ENCODE data around the gene ZNRD2. TPM values are rescaled to one million over a fixed set of nuclear protein-coding genes. Genes with fewer than 3 reads are reported as not detected.

ZNRD2 gene
- total and polyA plus RNA-seq, 2 donors, result 38.0 to 40.7 TPM

GRCh38 chr11:65615950-65616574, 45.8 kb downstream of the ZNRD2 start:
- no peak for DNase-seq (ENCODE audit: low read depth in 6 of 9, low spot score in 9 of 9)
- peaks cover 32 to 43% of the 10 kb centered on the region in 2 donors for H3K4me1 ChIP-seq (ENCODE audit: control insufficient read depth in 2 of 2, insufficient read depth in 2 of 2, low read length in 2 of 2)
- H3K4me3 ChIP-seq (ENCODE audit: low read length in 2 of 2), result peak overlapping the region; percentile 86 to 87
- WGBS, result 2% methylated on average over 50 of the region's 50 CpGs
- peaks cover 51 to 61% of the 10 kb centered on the region in 2 donors for H3K36me3 ChIP-seq (ENCODE audit: control insufficient read depth in 2 of 2, insufficient read depth in 2 of 2, low read length in 1 of 2)
- H3K27ac ChIP-seq (ENCODE audit: low read depth in 1 of 2, low read length in 1 of 2), result peak overlapping the region; percentile 94 to 97
- no peaks in the 10 kb centered on the region for H3K27me3 ChIP-seq (ENCODE audit: control insufficient read depth in 2 of 2, insufficient read depth in 1 of 2, low read length in 1 of 2)
- H3K9me3 ChIP-seq (ENCODE audit: control insufficient read depth in 2 of 2, insufficient read depth in 1 of 2, low read length in 1 of 2), result peaks cover 0 to 3% of the 10 kb centered on the region in 2 donors

- peaks cover 29 to 38% of the 10 kb centered on the region in 2 donors for H3K4me1 ChIP-seq (ENCODE audit: control insufficient read depth in 2 of 2, insufficient read depth in 2 of 2, low read length in 2 of 2)
- peaks cover 0 to 3% of the 10 kb centered on the region in 2 donors for H3K9me3 ChIP-seq (ENCODE audit: control insufficient read depth in 2 of 2, insufficient read depth in 1 of 2, low read length in 1 of 2)
- H3K27ac ChIP-seq (ENCODE audit: low read depth in 1 of 2, low read length in 1 of 2), result peak overlapping the region in 1 of 2 donors; percentile 53
- H3K36me3 ChIP-seq (ENCODE audit: control insufficient read depth in 2 of 2, insufficient read depth in 2 of 2, low read length in 1 of 2), result peaks cover 56 to 62% of the 10 kb centered on the region in 2 donors
- H3K27me3 ChIP-seq (ENCODE audit: control insufficient read depth in 2 of 2, insufficient read depth in 1 of 2, low read length in 1 of 2), result no peaks in the 10 kb centered on the region
- H3K4me3 ChIP-seq (ENCODE audit: low read length in 2 of 2), result peak overlapping the region; percentile 86 to 87
- 82% methylated on average over 10 of the region's 10 CpGs for WGBS
- no peak for DNase-seq (ENCODE audit: low read depth in 6 of 9, low spot score in 9 of 9)
Measured at GRCh38 chr11:65616575-65617001, 46.3 kb downstream of the ZNRD2 start.

- Histone ChIP-seq H3K4me1 (ENCODE audit: control insufficient read depth in 2 of 2, insufficient read depth in 2 of 2, low read length in 2 of 2) (peaks cover 23 to 31% of the 10 kb centered on the region in 2 donors), H3K9me3 (ENCODE audit: control insufficient read depth in 2 of 2, insufficient read depth in 1 of 2, low read length in 1 of 2) (peaks cover 0 to 3% of the 10 kb centered on the region in 2 donors), H3K27me3 (ENCODE audit: control insufficient read depth in 2 of 2, insufficient read depth in 1 of 2, low read length in 1 of 2) (no peaks in the 10 kb centered on the region), H3K27ac (ENCODE audit: low read depth in 1 of 2, low read length in 1 of 2) (no peak overlapping the region), H3K4me3 (ENCODE audit: low read length in 2 of 2) (peak overlapping the region in 1 of 2 donors; percentile 86), H3K36me3 (ENCODE audit: control insufficient read depth in 2 of 2, insufficient read depth in 2 of 2, low read length in 1 of 2) (peaks cover 62% of the 10 kb centered on the region in 2 donors)
- WGBS, result 95% methylated on average over 17 of the region's 17 CpGs
- DNase-seq (ENCODE audit: low read depth in 6 of 9, low spot score in 9 of 9), result no peak
Measured at GRCh38 chr11:65617136-65617850, 47.0 kb downstream of the ZNRD2 start.

- H3K27me3 ChIP-seq (ENCODE audit: control insufficient read depth in 2 of 2, insufficient read depth in 1 of 2, low read length in 1 of 2), result no peaks in the 10 kb centered on the region
- no peak for DNase-seq (ENCODE audit: low read depth in 6 of 9, low spot score in 9 of 9)
- H3K9me3 ChIP-seq (ENCODE audit: control insufficient read depth in 2 of 2, insufficient read depth in 1 of 2, low read length in 1 of 2), result peaks cover 0 to 3% of the 10 kb centered on the region in 2 donors
- H3K36me3 ChIP-seq (ENCODE audit: control insufficient read depth in 2 of 2, insufficient read depth in 2 of 2, low read length in 1 of 2), result peaks cover 60 to 61% of the 10 kb centered on the region in 2 donors
- no peak overlapping the region for H3K4me3 ChIP-seq (ENCODE audit: low read length in 2 of 2)
- WGBS, result 97% methylated on average over 33 of the region's 33 CpGs
- peaks cover 14 to 22% of the 10 kb centered on the region in 2 donors for H3K4me1 ChIP-seq (ENCODE audit: control insufficient read depth in 2 of 2, insufficient read depth in 2 of 2, low read length in 2 of 2)
- H3K27ac ChIP-seq (ENCODE audit: low read depth in 1 of 2, low read length in 1 of 2), result no peak overlapping the region
Measured at GRCh38 chr11:65617990-65618751, 47.9 kb downstream of the ZNRD2 start.

GRCh38 chr11:65618763-65619162, 48.5 kb downstream of the ZNRD2 start:
- 98% methylated on average over 14 of the region's 14 CpGs for WGBS
- Histone ChIP-seq H3K9me3 (ENCODE audit: control insufficient read depth in 2 of 2, insufficient read depth in 1 of 2, low read length in 1 of 2) (peaks cover 0 to 3% of the 10 kb centered on the region in 2 donors), H3K4me1 (ENCODE audit: control insufficient read depth in 2 of 2, insufficient read depth in 2 of 2, low read length in 2 of 2) (peaks cover 11 to 17% of the 10 kb centered on the region in 2 donors), H3K27me3 (ENCODE audit: control insufficient read depth in 2 of 2, insufficient read depth in 1 of 2, low read length in 1 of 2) (no peaks in the 10 kb centered on the region), H3K36me3 (ENCODE audit: control insufficient read depth in 2 of 2, insufficient read depth in 2 of 2, low read length in 1 of 2) (peaks cover 66 to 67% of the 10 kb centered on the region in 2 donors), H3K27ac (ENCODE audit: low read depth in 1 of 2, low read length in 1 of 2) (no peak overlapping the region), H3K4me3 (ENCODE audit: low read length in 2 of 2) (no peak overlapping the region)
- DNase-seq (ENCODE audit: low read depth in 6 of 9, low spot score in 9 of 9), result no peak

GRCh38 chr11:65619281-65619928, 49.1 kb downstream of the ZNRD2 start:
- Histone ChIP-seq H3K9me3 (ENCODE audit: control insufficient read depth in 2 of 2, insufficient read depth in 1 of 2, low read length in 1 of 2) (no peaks in the 10 kb centered on the region), H3K4me1 (ENCODE audit: control insufficient read depth in 2 of 2, insufficient read depth in 2 of 2, low read length in 2 of 2) (peaks cover 11 to 16% of the 10 kb centered on the region in 2 donors), H3K27ac (ENCODE audit: low read depth in 1 of 2, low read length in 1 of 2) (no peak overlapping the region), H3K36me3 (ENCODE audit: control insufficient read depth in 2 of 2, insufficient read depth in 2 of 2, low read length in 1 of 2) (peaks cover 73% of the 10 kb centered on the region in 2 donors), H3K27me3 (ENCODE audit: control insufficient read depth in 2 of 2, insufficient read depth in 1 of 2, low read length in 1 of 2) (no peaks in the 10 kb centered on the region), H3K4me3 (ENCODE audit: low read length in 2 of 2) (no peak overlapping the region)
- DNase-seq (ENCODE audit: low read depth in 6 of 9, low spot score in 9 of 9), result no peak
- WGBS, result 97% methylated on average over 29 of the region's 29 CpGs

- H3K27me3 ChIP-seq (ENCODE audit: control insufficient read depth in 2 of 2, insufficient read depth in 1 of 2, low read length in 1 of 2), result no peaks in the 10 kb centered on the region
- no peak for DNase-seq (ENCODE audit: low read depth in 6 of 9, low spot score in 9 of 9)
- H3K27ac ChIP-seq (ENCODE audit: low read depth in 1 of 2, low read length in 1 of 2), result no peak overlapping the region
- no peak overlapping the region for H3K4me3 ChIP-seq (ENCODE audit: low read length in 2 of 2)
- peaks cover 85 to 86% of the 10 kb centered on the region in 2 donors for H3K36me3 ChIP-seq (ENCODE audit: control insufficient read depth in 2 of 2, insufficient read depth in 2 of 2, low read length in 1 of 2)
- peaks cover 11 to 12% of the 10 kb centered on the region in 2 donors for H3K4me1 ChIP-seq (ENCODE audit: control insufficient read depth in 2 of 2, insufficient read depth in 2 of 2, low read length in 2 of 2)
- H3K9me3 ChIP-seq (ENCODE audit: control insufficient read depth in 2 of 2, insufficient read depth in 1 of 2, low read length in 1 of 2), result no peaks in the 10 kb centered on the region
- WGBS, result 98% methylated on average over 19 of the region's 19 CpGs
Measured at GRCh38 chr11:65620666-65621065, 50.4 kb downstream of the ZNRD2 start.

GRCh38 chr11:65621460-65621859, 51.2 kb downstream of the ZNRD2 start:
- 99% methylated on average over 14 of the region's 14 CpGs for WGBS
- DNase-seq (ENCODE audit: low read depth in 6 of 9, low spot score in 9 of 9), result no peak
- H3K36me3 ChIP-seq (ENCODE audit: control insufficient read depth in 2 of 2, insufficient read depth in 2 of 2, low read length in 1 of 2), result peaks cover 93 to 94% of the 10 kb centered on the region in 2 donors
- peaks cover 8% of the 10 kb centered on the region in 2 donors for H3K4me1 ChIP-seq (ENCODE audit: control insufficient read depth in 2 of 2, insufficient read depth in 2 of 2, low read length in 2 of 2)
- no peaks in the 10 kb centered on the region for H3K27me3 ChIP-seq (ENCODE audit: control insufficient read depth in 2 of 2, insufficient read depth in 1 of 2, low read length in 1 of 2)
- H3K4me3 ChIP-seq (ENCODE audit: low read length in 2 of 2), result no peak overlapping the region
- H3K27ac ChIP-seq (ENCODE audit: low read depth in 1 of 2, low read length in 1 of 2), result no peak overlapping the region
- H3K9me3 ChIP-seq (ENCODE audit: control insufficient read depth in 2 of 2, insufficient read depth in 1 of 2, low read length in 1 of 2), result no peaks in the 10 kb centered on the region
